GM12878 (cell line): Measurements from ENCODE around the gene GPC6. TPM values are rescaled to one million over a fixed set of nuclear protein-coding genes. Genes with fewer than 3 reads are reported as not detected.

Experiments used
- ATAC-seq: fragments of 200-7000 bp; cut with Tn5 transposase; 3 replicates; pipeline ENCODE4 v1.9.1; 2020; ENCODE audit warnings: mild to moderate bottlenecking, moderate library complexity
- BruUV-seq: library from RNA; stranded (reverse); fragments of 400-500 nt; replicated peaks from 2 replicates; lab custom pipeline; 2021; lab: Mats Ljungman, UMichigan
- CTCF ChIA-PET: fragments of 300-600 bp; sonication (Branson Sonifier 250); formaldehyde crosslinking; extraction: SDS; loops from one replicate; lab custom pipeline; 2021; ENCODE audit warnings: inconsistent platforms; lab: Yijun Ruan, JAX
- POLR2A ChIA-PET: fragments of 350-600 bp; formaldehyde crosslinking; extraction: SDS; loops from one replicate; lab custom pipeline; 2021; ENCODE audit warnings: inconsistent platforms; lab: Charles Lee
- RAD21 ChIA-PET: fragments of 300-600 bp; sonication (Branson Sonifier 250); formaldehyde crosslinking; loops from one replicate; lab custom pipeline; 2023; ENCODE audit warnings: antibody characterized with exemption; ENCODE audit not compliant: unreplicated experiment; lab: Charles Lee
- SMC1A ChIA-PET: fragments of 300-600 bp; sonication (Branson Sonifier 250); formaldehyde crosslinking; loops from one replicate; lab custom pipeline; 2023; ENCODE audit not compliant: unreplicated experiment, uncharacterized antibody; lab: Charles Lee
- DNase-seq: peaks from one replicate; pipeline ENCODE4 v3.0.0-alpha.2; 2011; ENCODE audit warnings: low read depth, low spot score
- FAIRE-seq: peaks from 3 replicates; lab custom pipeline; 2011; peaks lifted over from hg19 to GRCh38; lab: Jason Lieb, UNC
- H2AFZ ChIP-seq: 2 replicates; pipeline ENCODE4 v1.6.0; 2011; ENCODE audit warnings: low read depth, low read length, control low read depth; ENCODE audit not compliant: control insufficient read depth
- H3K27ac ChIP-seq: 2 replicates; pipeline ENCODE4 v1.5.1; 2011; ENCODE audit warnings: control low read depth; ENCODE audit not compliant: control insufficient read depth, insufficient read depth
- H3K27me3 ChIP-seq, 2 experiments: replicated peaks in 1 of 2; 2 replicates each; pipeline versions ENCODE4 v1.6.0 to v1.6.1; 2011; ENCODE audit warnings: low read length in 1 of 2; ENCODE audit not compliant: control insufficient read depth in 2 of 2, insufficient read depth in 2 of 2
- H3K36me3 ChIP-seq, 2 experiments: 2 replicates each; pipeline ENCODE4 v1.5.1; 2011; ENCODE audit warnings: low read length in 1 of 2; ENCODE audit not compliant: control insufficient read depth in 2 of 2, insufficient read depth in 2 of 2
- H3K4me1 ChIP-seq: 2 replicates; pipeline ENCODE4 v1.6.1; 2011; ENCODE audit warnings: mild to moderate bottlenecking, low read length, moderate library complexity, mixed read lengths; ENCODE audit not compliant: control insufficient read depth, insufficient read depth
- H3K4me2 ChIP-seq: 2 replicates; pipeline ENCODE4 v1.6.0; 2011; ENCODE audit warnings: control low read depth; ENCODE audit not compliant: control insufficient read depth, insufficient read depth
- H3K4me3 ChIP-seq: fragments of 200-600 bp; sonication (generic); 2 replicates; pipeline ENCODE4 v1.5.1; 2016
- H3K79me2 ChIP-seq: 2 replicates; pipeline ENCODE4 v1.6.0; 2011; ENCODE audit warnings: low read length; ENCODE audit not compliant: control insufficient read depth, insufficient read depth
- H3K9ac ChIP-seq: 2 replicates; pipeline ENCODE4 v1.8.0; 2011; ENCODE audit warnings: low read length, control low read depth, mixed read lengths; ENCODE audit not compliant: control insufficient read depth, insufficient read depth
- H3K9me3 ChIP-seq: replicated peaks from 3 replicates; pipeline ENCODE4 v1.5.1; 2011; ENCODE audit warnings: mild to moderate bottlenecking, low read length; ENCODE audit not compliant: control insufficient read depth, insufficient read depth
- H4K20me1 ChIP-seq: 2 replicates; pipeline ENCODE4 v1.6.0; 2011; ENCODE audit not compliant: control insufficient read depth, insufficient read depth
- CHD1 ChIP-seq: IDR thresholded peaks from 2 replicates; pipeline ENCODE4 v1.6.1; 2012; ENCODE audit warnings: low read depth, low read length, improper control_type of control experiment
- IKZF2 ChIP-seq, 2 experiments: fragments of 450-650 bp; IDR thresholded peaks; 2 replicates each; pipeline ENCODE4 v1.6.1; 2017; ENCODE audit warnings: mild to moderate bottlenecking in 2 of 2, moderate library complexity in 2 of 2
- KAT2A ChIP-seq: conservative IDR thresholded peaks from 2 replicates; pipeline ENCODE4 v1.6.1; 2011; ENCODE audit warnings: low read depth, low read length; ENCODE audit not compliant: control insufficient read depth
- MTA2 ChIP-seq: fragments of 450-650 bp; IDR thresholded peaks from 2 replicates; pipeline ENCODE4 v1.6.1; 2016; ENCODE audit warnings: low read depth, mild to moderate bottlenecking, moderate library complexity
- NRF1 ChIP-seq: conservative IDR thresholded peaks from 2 replicates; pipeline ENCODE4 v1.6.1; 2011; ENCODE audit warnings: mild to moderate bottlenecking, low read depth, low read length, improper control_type of control experiment
- RAD21 ChIP-seq: IDR thresholded peaks from 2 replicates; pipeline ENCODE4 v1.6.1; 2011; ENCODE audit warnings: mild to moderate bottlenecking, low read depth, low read length, moderate library complexity; ENCODE audit not compliant: insufficient read depth
- ZZZ3 ChIP-seq: IDR thresholded peaks from 2 replicates; pipeline ENCODE4 v1.6.1; 2011; ENCODE audit warnings: low read depth; ENCODE audit not compliant: control insufficient read depth, insufficient read length
- WGBS: methylation state at CpG from one replicate; pipeline ENCODE4 v1.1.6; 2016; ENCODE audit warnings: low lambda C conversion rate; ENCODE audit not compliant: insufficient replicate concordance, insufficient coverage; ENCODE audit errors: missing lambda C conversion rate; 5-methylcytosine and 5-hydroxymethylcytosine counted together
- in situ Hi-C: fragments of 300-500 bp; cut with MboI; formaldehyde crosslinking; loops from 9 replicates; pipeline ENCODE4 v1.14.3; 2018; ENCODE audit warnings: mixed read lengths
- intact Hi-C: fragments of 100-400 bp; cut with micrococcal nuclease; formaldehyde crosslinking; loops from one replicate; pipeline ENCODE4 v1.14.2; 2022; ENCODE audit not compliant: unreplicated experiment
- polyA plus RNA-seq, 11 experiments: library from polyadenylated mRNA; depleted of rRNA in 4 of 11; unstranded in 6 of 11; stranded (reverse) in 5 of 11; fragments of >200 nt; fragmentation: Nextera tagmentation in 4 of 11; fragmentation: Illumina TruSeq in 1 of 11; extraction: Ambion mirVana in 4 of 11; extraction: Trizol in 1 of 11; gene quantifications; 1 replicate in 1 of 11; 2 replicates in 10 of 11; pipeline versions ENCODE4 v1.2.1 to v1.2.3, GENCODE V29; 2011 to 2016; ENCODE audit warnings: inconsistent platforms in 2 of 11, missing spikeins in 2 of 11, low read depth in 1 of 11
- total RNA-seq, 4 experiments: library from RNA; depleted of rRNA in 3 of 4; stranded (reverse); fragments of >200 nt in 3 of 4; fragmentation: Illumina TruSeq in 1 of 4; extraction: Trizol in 1 of 4; gene quantifications; 2 replicates each; pipeline versions ENCODE4 v1.2.1 to v1.2.3, GENCODE V29; 2013 to 2021
- TF ChIP-seq, protein P1 (sequence below): IDR thresholded peaks from 2 replicates; pipeline ENCODE4 v1.6.1; 2012; ENCODE audit warnings: mild to moderate bottlenecking, low read depth, low read length

The GPC6 gene
- total and polyA plus RNA-seq, 10 of the 15 experiments (the other 5 are each of a cell fraction or from before 2014, with no cell fraction given): 0.03 to 0.04 (median 0.03) TPM; not detected in 7

DNA sequence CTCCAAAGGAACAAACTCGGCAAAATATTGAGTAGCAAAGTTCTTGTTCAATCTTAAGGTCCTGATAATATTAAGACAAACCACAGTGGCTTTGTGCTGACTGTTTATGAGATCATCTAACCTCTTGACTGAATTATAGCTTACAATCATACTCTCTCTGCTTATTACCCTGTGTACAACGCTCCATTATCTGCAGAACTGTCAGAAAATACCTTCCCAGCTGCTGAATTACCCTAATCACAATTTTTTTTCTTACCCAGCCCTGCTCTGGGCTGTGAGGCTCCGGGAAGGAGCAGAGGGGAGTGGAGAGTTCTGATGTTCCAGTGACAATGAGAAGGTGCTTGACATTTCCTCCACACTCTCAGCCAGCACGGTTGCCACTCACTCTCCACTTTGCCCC is 1188.1 kb downstream of the GPC6 start:
- no peak overlapping the region for H3K4me3 ChIP-seq
- no peaks in the 10 kb centered on the region for H3K79me2 ChIP-seq
- ChIA-PET RAD21 (interaction anchor here (2.3 kb wide), 1 partner anchor 20 kb away, joined by 5 read pairs; no protein-coding TSS in a partner anchor), CTCF (interaction anchor here (1.3 kb wide), 1 partner anchor 9 kb away, joined by 3 read pairs; no protein-coding TSS in a partner anchor), SMC1A (interaction anchor here (0.7 kb wide), 1 partner anchor 1239 kb away, joined by 3 read pairs; no protein-coding TSS in a partner anchor), POLR2A (no interaction called here)
- WGBS: 5% methylated on average over 4 of the region's 4 CpGs
- in situ Hi-C loops: no loop called here
- H3K9ac ChIP-seq: no peak overlapping the region
- DNase-seq (no peak), ATAC-seq (no peak), FAIRE-seq (no peak)
- H3K36me3 ChIP-seq: no peaks in the 10 kb centered on the region
- no TSS peak for BruUV-seq
- no peaks in the 10 kb centered on the region for H3K27me3 ChIP-seq
- H3K9me3 ChIP-seq: no peaks in the 10 kb centered on the region
- H3K4me2 ChIP-seq: no peak overlapping the region
- H2AFZ ChIP-seq: no peak overlapping the region
- no peak for TF ChIP-seq RAD21
- TF ChIP-seq IKZF2 (IDR thresholded peaks at IDR 0.05): no peak
- TF ChIP-seq ZZZ3: no peak
- no peak for TF ChIP-seq CHD1
- no peak for TF ChIP-seq MTA2
- TF ChIP-seq KAT2A: no peak
- TF ChIP-seq, protein P1, sequence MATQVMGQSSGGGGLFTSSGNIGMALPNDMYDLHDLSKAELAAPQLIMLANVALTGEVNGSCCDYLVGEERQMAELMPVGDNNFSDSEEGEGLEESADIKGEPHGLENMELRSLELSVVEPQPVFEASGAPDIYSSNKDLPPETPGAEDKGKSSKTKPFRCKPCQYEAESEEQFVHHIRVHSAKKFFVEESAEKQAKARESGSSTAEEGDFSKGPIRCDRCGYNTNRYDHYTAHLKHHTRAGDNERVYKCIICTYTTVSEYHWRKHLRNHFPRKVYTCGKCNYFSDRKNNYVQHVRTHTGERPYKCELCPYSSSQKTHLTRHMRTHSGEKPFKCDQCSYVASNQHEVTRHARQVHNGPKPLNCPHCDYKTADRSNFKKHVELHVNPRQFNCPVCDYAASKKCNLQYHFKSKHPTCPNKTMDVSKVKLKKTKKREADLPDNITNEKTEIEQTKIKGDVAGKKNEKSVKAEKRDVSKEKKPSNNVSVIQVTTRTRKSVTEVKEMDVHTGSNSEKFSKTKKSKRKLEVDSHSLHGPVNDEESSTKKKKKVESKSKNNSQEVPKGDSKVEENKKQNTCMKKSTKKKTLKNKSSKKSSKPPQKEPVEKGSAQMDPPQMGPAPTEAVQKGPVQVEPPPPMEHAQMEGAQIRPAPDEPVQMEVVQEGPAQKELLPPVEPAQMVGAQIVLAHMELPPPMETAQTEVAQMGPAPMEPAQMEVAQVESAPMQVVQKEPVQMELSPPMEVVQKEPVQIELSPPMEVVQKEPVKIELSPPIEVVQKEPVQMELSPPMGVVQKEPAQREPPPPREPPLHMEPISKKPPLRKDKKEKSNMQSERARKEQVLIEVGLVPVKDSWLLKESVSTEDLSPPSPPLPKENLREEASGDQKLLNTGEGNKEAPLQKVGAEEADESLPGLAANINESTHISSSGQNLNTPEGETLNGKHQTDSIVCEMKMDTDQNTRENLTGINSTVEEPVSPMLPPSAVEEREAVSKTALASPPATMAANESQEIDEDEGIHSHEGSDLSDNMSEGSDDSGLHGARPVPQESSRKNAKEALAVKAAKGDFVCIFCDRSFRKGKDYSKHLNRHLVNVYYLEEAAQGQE: no peak
- no peak for TF ChIP-seq NRF1
- H3K27ac ChIP-seq: no peak overlapping the region
- intact Hi-C loops: no loop called here
- H3K4me1 ChIP-seq: no peaks in the 10 kb centered on the region
- no peaks in the 10 kb centered on the region for H4K20me1 ChIP-seq
